HG03354 (cell line): ENCODE measurements around the gene FASN.

Experiments
- ATAC-seq: cut with Tn5 transposase; IDR thresholded peaks from one replicate; pipeline ENCODE4 v1.9.1; 2021; ENCODE audit warnings: mild to moderate bottlenecking; ENCODE audit not compliant: unreplicated experiment, poor library complexity, severe bottlenecking

Gene FASN

GRCh38 chr17:82080048-82080788, 17.8 kb downstream of the FASN start:
- no peak for ATAC-seq

- no peak for ATAC-seq
Observed at GRCh38 chr17:82079001-82079677, 18.9 kb downstream of the FASN start.

GRCh38 chr17:82078433-82078832, 19.6 kb downstream of the FASN start:
- ATAC-seq: no peak

- ATAC-seq: no peak
Observed at GRCh38 chr17:82077617-82078358, 20.2 kb downstream of the FASN start.

- no peak for ATAC-seq
Observed at GRCh38 chr17:82076785-82077591, 21.0 kb downstream of the FASN start.

GRCh38 chr17:82076018-82076784, 21.8 kb downstream of the FASN start:
- no peak for ATAC-seq

GRCh38 chr17:82073446-82073845, 24.6 kb downstream of the FASN start:
- no peak for ATAC-seq

- no peak for ATAC-seq
Observed at GRCh38 chr17:82072827-82073226, 25.2 kb downstream of the FASN start.

GRCh38 chr17:82070611-82071010, 27.4 kb downstream of the FASN start:
- no peak for ATAC-seq

GRCh38 chr17:82065638-82066303, 32.3 kb downstream of the FASN start, which contains the start of gene DUS1L:
Gene DUS1L, minus strand, starts transcription at chr17:82065804. Its CDS starts 745 bp downstream, at chr17:82065059.
- peak; percentile 61 for ATAC-seq

GRCh38 chr17:82065193-82065637, 32.8 kb downstream of the FASN start:
- ATAC-seq: peak; percentile 31

GRCh38 chr17:82064433-82065192, 33.4 kb downstream of the FASN start:
- no peak for ATAC-seq

GRCh38 chr17:82063424-82064415, 34.3 kb downstream of the FASN start:
- no peak for ATAC-seq

GRCh38 chr17:82062984-82063368, 35.1 kb downstream of the FASN start:
- ATAC-seq: no peak

GRCh38 chr17:82062076-82062983, 35.7 kb downstream of the FASN start:
- no peak for ATAC-seq
